GM15510 (cell line): ENCODE data around the gene P2RY2.

Experiments
- POLR2A ChIP-seq: IDR thresholded peaks from 3 replicates; pipeline ENCODE4 v1.6.1; 2011; ENCODE audit warnings: borderline replicate concordance; ENCODE audit not compliant: insufficient read length; ENCODE audit errors: extremely low read depth

P2RY2 gene

DNA sequence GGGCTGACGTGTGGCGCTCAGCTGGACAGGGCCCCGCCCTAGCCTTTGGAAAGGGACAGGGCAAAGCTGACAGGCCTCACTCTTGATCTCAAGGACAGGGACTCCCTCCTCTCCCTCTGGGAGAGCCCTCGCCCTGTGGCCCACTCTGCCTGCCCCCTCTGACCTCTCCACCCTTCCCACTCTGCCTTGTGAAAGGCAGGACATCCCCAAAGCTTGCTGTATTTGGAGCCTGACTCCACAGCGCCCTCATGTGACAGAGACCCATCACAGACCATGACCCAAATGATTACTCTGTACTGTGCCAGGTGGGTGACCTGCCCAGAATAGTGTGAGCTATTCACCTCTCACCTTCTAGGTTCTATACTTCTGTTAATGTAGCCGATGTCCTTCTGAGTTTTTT is 18.8 kb downstream of the P2RY2 start:
- no peak for TF ChIP-seq POLR2A

DNA sequence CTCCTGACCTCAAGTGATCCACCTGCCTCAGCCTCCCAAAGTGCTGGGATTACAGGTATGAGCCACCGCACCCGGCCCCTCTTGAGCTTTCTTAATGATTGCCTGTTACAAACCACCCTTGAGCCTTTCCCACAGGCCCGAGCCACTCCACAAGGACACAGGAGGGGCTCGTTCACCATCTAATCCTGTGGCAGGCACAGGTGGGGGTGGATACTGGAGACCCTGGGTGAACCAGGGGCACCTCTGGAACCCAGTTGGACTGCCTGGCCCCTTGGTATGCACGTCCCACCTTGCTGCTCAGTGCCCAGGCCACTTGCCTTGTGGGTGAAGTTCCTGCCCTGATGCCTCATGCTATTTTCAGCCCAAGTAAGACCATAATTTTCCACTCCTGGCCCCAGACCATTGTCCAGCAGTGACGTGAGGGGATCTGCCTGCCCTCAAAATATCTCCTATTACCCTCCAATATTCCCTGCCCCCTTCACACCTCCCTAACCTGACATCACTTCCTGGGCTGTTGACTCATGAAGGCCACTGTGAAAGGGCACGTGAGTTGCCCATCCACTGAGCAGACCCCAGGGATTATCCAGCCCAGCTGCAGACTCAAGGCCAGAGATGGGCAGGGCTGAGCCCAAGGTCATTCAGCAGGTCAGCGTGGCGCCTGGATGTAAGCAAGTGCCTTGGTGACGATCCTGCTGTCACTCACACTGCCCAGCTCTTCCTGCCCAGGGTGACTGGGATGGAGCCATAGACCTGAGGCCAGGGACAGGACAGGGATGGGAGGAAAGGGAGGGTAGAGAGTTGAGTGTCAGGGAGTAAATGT is 19.6 kb downstream of the P2RY2 start:
- TF ChIP-seq POLR2A, result no peak

DNA sequence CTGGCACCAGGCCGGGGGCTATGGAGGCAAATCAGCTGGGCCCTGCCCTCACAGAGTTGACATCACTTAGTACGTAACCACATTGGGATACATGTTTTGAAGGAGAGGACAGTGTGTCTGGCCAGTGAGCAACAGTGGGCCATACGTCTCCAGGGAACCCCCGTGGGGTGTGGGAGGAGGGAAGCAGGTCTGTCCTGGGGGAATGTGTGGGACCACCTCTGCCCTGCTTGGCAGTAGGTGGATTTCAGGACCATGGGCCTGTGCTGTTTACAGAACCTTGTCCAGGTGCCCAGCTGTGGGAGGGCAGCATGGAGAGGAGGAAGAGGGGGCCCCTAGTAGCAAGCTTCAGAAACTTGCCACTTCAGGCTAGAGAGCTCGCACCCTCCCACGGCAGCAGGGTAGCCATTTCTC is 21.0 kb downstream of the P2RY2 start:
- no peak for TF ChIP-seq POLR2A

DNA sequence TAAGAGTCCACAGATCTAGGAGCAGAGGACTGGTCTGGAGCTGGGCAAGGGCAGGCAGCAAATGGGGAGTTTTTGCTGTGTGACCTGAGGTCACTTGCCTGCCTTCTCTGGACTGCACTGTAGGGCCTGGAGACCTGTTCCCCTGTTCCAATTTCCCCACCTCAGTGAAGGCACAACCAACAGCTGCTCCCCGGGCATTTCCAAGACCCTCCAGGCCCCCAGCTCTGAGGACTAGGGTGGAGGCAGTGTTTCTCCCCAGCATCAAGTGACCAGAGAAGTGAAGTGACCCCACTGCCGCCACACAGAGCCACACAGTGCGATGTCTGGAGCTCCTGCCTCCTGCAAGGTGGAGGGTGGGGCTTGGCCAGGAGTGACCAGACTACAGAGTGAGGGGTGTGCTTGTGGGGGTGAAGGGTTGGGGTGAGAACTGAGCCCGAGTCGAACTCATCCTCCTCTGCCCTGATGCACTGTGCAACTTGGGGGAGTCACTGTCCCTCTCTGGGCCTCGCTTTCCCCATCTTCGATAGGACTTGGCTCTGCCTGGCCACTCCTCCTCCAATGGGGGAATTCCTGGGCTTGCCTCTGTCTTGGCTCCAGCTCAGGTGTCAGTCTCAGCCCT is 21.6 kb downstream of the P2RY2 start:
- TF ChIP-seq POLR2A, result no peak

DNA sequence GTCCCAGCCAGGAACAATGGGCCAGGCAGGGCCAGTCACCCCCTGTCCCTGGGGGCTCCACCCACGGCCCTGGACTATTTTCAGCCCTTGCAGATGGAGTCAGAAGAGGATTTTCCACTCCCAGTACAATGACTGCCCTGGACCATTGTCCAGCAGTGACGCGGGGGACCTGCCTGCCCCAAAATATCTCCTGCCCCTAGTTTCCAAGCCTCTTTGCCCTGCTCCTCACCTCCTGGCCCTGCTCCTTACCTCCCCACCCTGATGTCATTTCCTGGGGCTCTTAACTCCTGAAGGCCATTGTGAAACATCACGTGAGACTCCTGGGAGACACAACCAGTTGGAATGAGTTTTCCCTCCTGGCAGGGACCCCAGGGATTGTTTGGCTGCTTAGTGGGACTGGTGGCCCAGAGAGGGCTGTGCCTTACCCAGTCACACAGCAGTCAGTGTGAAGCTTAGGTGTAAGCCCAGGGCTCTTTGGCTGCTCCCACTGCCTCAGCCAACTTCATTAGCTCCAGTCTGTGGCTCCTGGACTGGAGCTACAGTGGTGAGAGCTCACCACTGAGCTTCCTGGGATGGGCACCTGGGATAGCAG is 22.2 kb downstream of the P2RY2 start:
- no peak for TF ChIP-seq POLR2A

DNA sequence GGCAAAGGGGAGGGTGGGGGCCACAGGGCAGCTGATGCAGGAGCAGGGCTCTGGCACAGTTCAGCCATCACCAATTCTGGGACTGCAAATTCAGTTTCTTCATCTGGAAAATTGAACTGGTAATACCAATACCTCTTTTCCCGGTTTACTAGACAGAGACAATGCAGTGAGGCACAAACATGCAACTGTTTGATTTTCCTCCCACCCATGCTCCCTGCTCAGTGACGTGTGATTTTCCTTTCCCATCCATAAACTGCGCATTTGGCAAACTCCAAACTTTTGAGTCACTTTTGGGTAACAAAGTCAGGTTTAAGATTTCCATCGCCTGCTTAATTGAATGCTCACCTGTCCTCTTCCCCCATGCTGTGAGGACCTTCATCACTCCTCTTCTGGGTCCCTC is 23.2 kb downstream of the P2RY2 start:
- no peak for TF ChIP-seq POLR2A

DNA sequence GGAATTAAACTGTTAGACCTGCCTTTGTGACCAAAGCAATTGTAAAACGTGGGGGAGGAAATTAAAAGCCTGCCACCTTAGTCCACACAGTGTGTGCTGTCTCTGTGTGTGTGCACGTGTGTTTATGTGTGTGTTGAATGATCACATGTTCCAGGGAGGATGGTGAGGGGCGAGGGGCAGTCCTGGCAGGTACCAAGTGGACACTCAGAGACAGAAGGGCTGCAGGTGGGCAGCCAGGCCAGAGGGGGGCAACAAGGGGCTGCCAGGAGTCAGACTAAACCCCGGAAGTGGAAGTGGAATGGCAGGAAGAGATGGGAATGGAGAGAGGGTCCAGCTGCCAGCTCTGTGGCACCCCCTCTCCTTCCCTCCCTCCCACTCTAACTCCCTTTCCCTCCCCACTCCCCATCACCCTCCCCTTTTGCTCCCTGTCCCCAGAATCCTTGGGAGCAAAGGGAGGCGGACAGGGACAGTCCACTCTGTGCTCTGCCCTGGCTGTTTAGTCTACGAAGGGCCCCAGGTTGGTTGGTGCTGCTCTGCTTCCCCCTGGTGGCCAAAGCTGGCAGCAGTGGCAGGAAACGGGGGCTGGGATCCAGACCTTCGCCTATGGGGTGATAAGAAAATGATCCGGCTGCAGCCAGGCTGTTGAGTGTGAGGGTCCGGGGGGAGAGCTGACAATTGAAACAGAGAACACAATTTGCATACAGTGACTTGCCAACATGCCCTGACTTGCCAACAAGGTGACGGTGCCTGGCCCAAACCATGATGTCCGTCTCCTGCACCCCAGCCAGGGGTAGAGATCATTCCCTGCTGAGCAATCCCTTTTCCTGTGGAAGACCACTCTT is 24.4 kb downstream of the P2RY2 start:
- TF ChIP-seq POLR2A, result no peak

DNA sequence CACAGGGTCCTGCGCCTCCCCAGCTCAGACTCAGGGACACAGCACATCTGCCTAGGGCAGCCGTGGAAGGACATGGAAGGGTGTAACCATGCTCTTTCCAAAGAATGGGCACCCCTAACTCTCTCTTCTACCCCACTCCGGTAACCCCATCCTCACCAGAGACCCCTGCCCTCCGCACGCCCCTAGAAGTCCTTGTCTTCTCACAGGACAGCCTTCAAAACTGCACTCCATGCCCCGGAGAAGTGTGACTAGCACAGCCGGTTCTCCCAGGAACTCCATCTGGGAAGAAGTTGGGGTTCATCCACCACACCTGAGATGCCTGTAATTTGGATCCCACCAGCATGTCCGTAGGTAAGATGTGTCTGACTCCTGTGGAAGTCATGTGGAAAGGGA is 25.0 kb downstream of the P2RY2 start:
- no peak for TF ChIP-seq POLR2A

DNA sequence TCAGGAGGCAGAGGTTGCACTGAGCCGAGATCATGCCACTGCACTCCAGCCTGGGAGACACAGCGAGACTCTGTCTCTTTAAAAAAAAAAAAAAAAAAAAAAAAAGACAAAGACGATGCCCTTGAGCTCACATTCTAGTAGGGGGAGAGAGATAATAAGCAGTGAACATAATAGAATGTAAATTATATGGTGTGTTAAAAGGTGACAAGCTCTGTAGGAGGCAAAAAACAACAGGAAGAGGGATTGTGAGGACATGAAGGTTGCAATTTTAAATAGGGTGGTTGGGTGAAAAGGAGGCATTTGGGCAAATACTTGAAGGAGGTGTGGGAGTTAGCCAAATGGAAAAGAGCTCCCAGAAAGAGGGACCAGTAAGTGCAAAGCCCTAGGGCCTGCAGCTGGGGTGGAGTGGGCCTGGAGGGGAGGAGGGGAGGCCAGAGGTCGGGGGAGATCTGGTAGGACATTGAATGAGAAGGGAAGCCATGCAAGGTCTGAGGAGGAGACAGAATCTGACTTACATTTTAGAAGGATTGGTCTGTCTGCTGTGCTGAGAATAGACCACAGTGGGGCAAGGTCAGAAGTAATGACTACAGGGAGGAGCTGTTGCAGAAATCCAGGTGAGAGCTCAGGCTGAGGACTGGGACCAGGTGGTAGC is 26.6 kb downstream of the P2RY2 start:
- no peak for TF ChIP-seq POLR2A

DNA sequence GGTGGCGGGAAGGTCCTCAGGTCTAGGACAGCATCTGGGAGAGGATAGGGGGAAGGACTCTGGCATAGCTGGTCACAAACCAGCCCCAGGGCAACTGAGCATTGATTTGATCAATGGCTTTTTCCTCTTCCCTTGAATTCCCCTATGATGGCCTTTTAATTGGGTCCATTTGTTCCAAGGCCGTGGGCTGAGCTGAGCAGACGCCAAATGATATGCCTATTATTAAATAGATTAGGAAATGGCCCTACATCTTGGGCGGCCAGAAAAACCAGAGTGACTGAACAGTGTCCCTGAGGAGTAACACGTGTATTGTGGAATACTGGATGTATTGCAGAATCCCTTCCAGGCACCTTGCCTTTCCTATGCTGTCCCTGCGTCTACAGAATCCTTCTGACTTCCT is 27.4 kb downstream of the P2RY2 start:
- TF ChIP-seq POLR2A, result no peak

DNA sequence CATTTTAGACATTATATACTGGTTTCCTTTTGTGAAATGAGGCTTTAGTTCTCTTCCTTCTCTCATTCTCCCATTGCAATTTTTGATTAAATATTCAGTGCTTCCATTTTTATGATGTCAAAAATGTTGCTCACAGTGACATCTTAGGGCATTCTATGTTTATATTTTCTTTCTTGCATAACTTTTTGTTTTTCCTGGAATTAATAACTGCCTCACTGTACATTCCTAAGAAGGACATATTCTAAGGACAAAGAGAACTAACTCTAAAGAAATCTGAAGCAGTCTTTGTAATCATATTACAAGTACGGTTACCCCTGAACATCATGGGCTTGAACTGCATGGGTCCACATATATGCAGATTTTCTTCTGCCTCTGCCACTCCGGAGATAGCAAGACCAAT is 28.2 kb downstream of the P2RY2 start:
- TF ChIP-seq POLR2A, result no peak

DNA sequence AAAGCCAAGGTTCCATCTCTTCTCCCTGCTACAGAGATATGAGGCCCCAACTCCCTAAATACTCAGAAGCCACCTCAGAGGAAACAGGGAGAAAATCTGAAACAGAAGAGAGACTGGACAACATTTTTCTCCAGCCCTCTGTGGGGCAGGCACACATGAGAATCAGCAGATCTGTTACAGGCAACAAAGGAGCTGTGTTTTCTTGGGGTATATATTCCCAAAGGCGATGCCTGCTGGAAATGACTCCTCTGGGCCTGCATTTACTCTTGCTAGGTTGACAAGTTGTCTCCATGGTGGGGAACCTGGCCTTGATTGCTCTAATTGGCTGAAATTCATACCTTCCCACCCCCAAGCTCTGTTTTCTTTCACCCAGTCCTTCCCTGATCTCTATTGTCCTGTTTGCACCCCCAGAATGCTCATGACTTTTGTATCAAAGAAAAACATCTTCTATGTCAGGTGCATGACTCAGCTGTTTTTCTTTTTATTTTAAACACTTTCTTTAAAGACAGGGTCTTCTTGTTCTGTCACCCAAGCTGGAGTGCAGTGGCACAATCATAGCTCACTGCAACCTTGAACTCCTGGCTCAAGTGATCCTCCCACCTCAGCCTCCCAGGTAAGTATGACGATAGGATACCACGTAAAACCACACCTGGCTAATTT is 30.6 kb downstream of the P2RY2 start:
- no peak for TF ChIP-seq POLR2A

DNA sequence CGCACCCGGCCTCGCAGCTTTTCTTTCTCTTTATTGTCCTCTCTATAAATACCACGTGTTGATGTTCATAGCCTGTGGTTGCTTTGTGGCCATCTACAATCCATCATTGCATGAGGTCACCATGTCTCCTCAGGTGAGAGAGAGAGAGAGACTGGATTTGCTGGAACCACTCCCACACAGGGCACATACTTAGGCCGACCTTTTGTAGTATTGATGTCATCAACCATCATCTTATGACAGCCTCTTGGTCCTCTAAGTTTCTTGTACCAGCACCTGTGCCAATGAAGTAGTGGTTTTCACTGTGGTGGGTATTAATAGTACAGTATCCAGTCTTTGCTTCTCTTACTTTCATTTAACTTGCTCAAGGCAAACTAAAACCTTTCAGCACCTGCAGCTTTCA is 31.2 kb downstream of the P2RY2 start:
- no peak for TF ChIP-seq POLR2A
